ENCODE results near the gene SFI1. TPM values are rescaled to one million over a fixed set of nuclear protein-coding genes. Genes with fewer than 3 reads are reported as not detected.
A peak's percentile ranks its signal among the peaks of the same experiment; 100 is the strongest.

Gene SFI1
- total and polyA plus RNA-seq, 2 donors (not counting 1 experiment from before 2014, with no cell fraction given): 80.2 to 182 TPM

DNA sequence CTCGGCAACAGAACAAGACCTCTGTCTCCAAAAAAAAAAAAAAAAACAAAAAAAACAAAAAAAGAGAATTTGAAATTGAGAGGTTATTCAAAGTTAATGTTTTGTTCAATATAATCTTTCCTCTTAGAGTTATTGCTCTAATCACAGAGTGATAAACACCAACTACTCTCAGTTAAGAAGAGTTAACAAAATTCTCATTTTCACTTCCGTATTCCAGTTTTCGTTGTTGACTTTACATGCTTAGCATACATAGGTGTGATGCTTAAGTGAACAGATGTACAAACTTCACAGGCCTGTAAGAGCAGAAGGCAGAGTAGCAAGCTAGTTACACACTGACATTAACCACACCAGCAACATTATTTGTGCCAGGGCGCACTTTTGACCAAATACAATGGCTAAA lies 19.0 kb upstream of the SFI1 start:
- Histone ChIP-seq H3K79me2 (ENCODE audit: control insufficient read depth, insufficient read depth, low read length) (peaks cover 97% of the 10 kb centered on the region), H2AFZ (ENCODE audit: insufficient read depth, low read depth, low read length, poor library complexity, severe bottlenecking) (peak overlapping the region; percentile 24), H3K36me3 (replicated peaks in 1 of 2; ENCODE audit: control extremely low read depth in 1 of 2, control insufficient read depth in 1 of 2, extremely low read depth in 1 of 2, insufficient read depth in 2 of 2, low read length in 1 of 2) (peaks cover 2 to 35% of the 10 kb centered on the region in 2 experiments), H3K4me1 (ENCODE audit: control insufficient read depth in 2 of 2, insufficient read depth in 2 of 2, low read length in 2 of 2) (peaks cover 13 to 17% of the 10 kb centered on the region in 2 donors), H3K4me3 (ENCODE audit: control extremely low read depth in 1 of 5, extremely low read depth in 1 of 5, insufficient read depth in 1 of 5, low read depth in 2 of 5, low read length in 4 of 5) (no peak overlapping the region), H3K9me3 (ENCODE audit: control extremely low read depth in 1 of 3, control insufficient read depth in 2 of 3, insufficient read depth in 1 of 3, low read length in 2 of 3) (no peaks in the 10 kb centered on the region), H4K20me1 (ENCODE audit: control insufficient read depth, insufficient read depth, low read length, poor library complexity, severe bottlenecking) (peaks cover 33% of the 10 kb centered on the region), H3K9ac (ENCODE audit: low read length) (no peak overlapping the region), H3K27ac (ENCODE audit: low read length in 2 of 2) (peak overlapping the region; percentile 17 to 52), H3K4me2 (replicated peaks; ENCODE audit: low read depth, low read length, poor library complexity, severe bottlenecking) (peak overlapping the region; percentile 37), H3K27me3 (replicated peaks in 1 of 4; ENCODE audit: control extremely low read depth in 1 of 4, control insufficient read depth in 3 of 4, insufficient read depth in 4 of 4, low read length in 3 of 4) (no peaks in the 10 kb centered on the region)
- DNase-seq (peak; percentile 64), ATAC-seq (ENCODE audit: low read depth) (peak; percentile 90)
- Mint-ChIP-seq H3K27ac (peak overlapping the region; percentile 79), H3K27me3 (no peaks in the 10 kb centered on the region), H3K4me1 (peaks cover 19% of the 10 kb centered on the region), H3K9me3 (ENCODE audit: insufficient read depth) (no peaks in the 10 kb centered on the region), H3K4me3 (peak overlapping the region; percentile 44)
- POLR2A ChIA-PET: interaction anchor here (0.6 to 1.6 kb wide), 3 partner anchors 11 to 470 kb away, joined by 3 to 9 read pairs (median 5); no protein-coding TSS in a partner anchor
- CTCF ChIA-PET: interaction anchor here (0.6 to 2.0 kb wide), 7 partner anchors 11 to 315 kb away, joined by 3 to 8 read pairs (median 3); no protein-coding TSS in a partner anchor
- intact Hi-C loops (cut with micrococcal nuclease): loop anchor here (1.0 to 10.0 kb wide), 3 partner anchors 12 to 47 kb away; partner anchors contain the start of genes EIF4ENIF1 and SFI1
- TF ChIP-seq, protein P1, sequence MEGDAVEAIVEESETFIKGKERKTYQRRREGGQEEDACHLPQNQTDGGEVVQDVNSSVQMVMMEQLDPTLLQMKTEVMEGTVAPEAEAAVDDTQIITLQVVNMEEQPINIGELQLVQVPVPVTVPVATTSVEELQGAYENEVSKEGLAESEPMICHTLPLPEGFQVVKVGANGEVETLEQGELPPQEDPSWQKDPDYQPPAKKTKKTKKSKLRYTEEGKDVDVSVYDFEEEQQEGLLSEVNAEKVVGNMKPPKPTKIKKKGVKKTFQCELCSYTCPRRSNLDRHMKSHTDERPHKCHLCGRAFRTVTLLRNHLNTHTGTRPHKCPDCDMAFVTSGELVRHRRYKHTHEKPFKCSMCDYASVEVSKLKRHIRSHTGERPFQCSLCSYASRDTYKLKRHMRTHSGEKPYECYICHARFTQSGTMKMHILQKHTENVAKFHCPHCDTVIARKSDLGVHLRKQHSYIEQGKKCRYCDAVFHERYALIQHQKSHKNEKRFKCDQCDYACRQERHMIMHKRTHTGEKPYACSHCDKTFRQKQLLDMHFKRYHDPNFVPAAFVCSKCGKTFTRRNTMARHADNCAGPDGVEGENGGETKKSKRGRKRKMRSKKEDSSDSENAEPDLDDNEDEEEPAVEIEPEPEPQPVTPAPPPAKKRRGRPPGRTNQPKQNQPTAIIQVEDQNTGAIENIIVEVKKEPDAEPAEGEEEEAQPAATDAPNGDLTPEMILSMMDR (IDR thresholded peaks at IDR 0.05): no peak
- TF ChIP-seq EZH2 (IDR thresholded peaks at IDR 0.05; ENCODE audit: borderline replicate concordance, insufficient read depth, low read depth, low read length, poor library complexity, severe bottlenecking): no peak
- WGBS (ENCODE audit: insufficient coverage): no CpG with 5 or more reads among the region's 4 CpGs

DNA sequence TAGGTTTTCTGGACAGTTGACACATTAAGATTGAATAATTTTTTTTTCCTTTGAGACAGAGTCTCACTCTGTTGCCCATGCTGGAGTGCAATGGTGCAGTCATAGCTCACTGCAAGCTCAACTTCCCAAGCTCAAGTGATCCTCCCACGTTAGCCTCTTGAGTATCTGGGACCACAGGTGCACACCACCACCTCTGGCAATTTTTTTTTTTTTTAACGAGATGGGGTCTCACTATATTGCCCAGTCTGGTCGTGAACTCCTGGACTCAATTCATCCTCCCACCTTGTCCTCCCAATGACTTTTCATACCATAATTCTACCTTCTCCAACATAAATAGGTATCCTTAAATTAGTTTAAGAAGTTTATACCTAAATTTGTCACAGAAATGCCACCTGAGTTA lies 15.2 kb upstream of the SFI1 start:
- POLR2A ChIA-PET: no interaction called here

More for the DNA sequence above, 15.2 kb upstream of the SFI1 start:
- H3K36me3 ChIP-seq (replicated peaks in 1 of 2; ENCODE audit: control extremely low read depth in 1 of 2, control insufficient read depth in 1 of 2, extremely low read depth in 1 of 2, insufficient read depth in 2 of 2, low read length in 1 of 2): peaks cover 2 to 51% of the 10 kb centered on the region in 2 experiments
- CTCF ChIA-PET: interaction anchor here (0.6 kb wide), 1 partner anchor 87 kb away, joined by 3 read pairs; no protein-coding TSS in a partner anchor
- intact Hi-C loops (cut with micrococcal nuclease): no loop called here
- H3K27me3 ChIP-seq (replicated peaks in 1 of 4; ENCODE audit: control extremely low read depth in 1 of 4, control insufficient read depth in 3 of 4, insufficient read depth in 4 of 4, low read length in 3 of 4): no peaks in the 10 kb centered on the region
- H3K9me3 ChIP-seq (ENCODE audit: control extremely low read depth in 1 of 3, control insufficient read depth in 2 of 3, insufficient read depth in 1 of 3, low read length in 2 of 3): no peaks in the 10 kb centered on the region
- Mint-ChIP-seq H3K27me3 (no peaks in the 10 kb centered on the region), H3K4me1 (peaks cover 31% of the 10 kb centered on the region), H3K27ac (no peak overlapping the region), H3K4me3 (no peak overlapping the region), H3K9me3 (ENCODE audit: insufficient read depth) (no peaks in the 10 kb centered on the region)
- no peak overlapping the region for H2AFZ ChIP-seq (ENCODE audit: insufficient read depth, low read depth, low read length, poor library complexity, severe bottlenecking)
- no peak for TF ChIP-seq EZH2 (IDR thresholded peaks at IDR 0.05; ENCODE audit: borderline replicate concordance, insufficient read depth, low read depth, low read length, poor library complexity, severe bottlenecking)
- TF ChIP-seq, protein P1 (IDR thresholded peaks at IDR 0.05): no peak
- H3K4me3 ChIP-seq (ENCODE audit: control extremely low read depth in 1 of 5, extremely low read depth in 1 of 5, insufficient read depth in 1 of 5, low read depth in 2 of 5, low read length in 4 of 5): no peak overlapping the region
- H3K4me1 ChIP-seq (ENCODE audit: control insufficient read depth in 2 of 2, insufficient read depth in 2 of 2, low read length in 2 of 2): peaks cover 13 to 17% of the 10 kb centered on the region in 2 donors
- no peak overlapping the region for H3K4me2 ChIP-seq (replicated peaks; ENCODE audit: low read depth, low read length, poor library complexity, severe bottlenecking)
- no peak for DNase-seq
- no peak overlapping the region for H3K9ac ChIP-seq (ENCODE audit: low read length)
- H4K20me1 ChIP-seq (ENCODE audit: control insufficient read depth, insufficient read depth, low read length, poor library complexity, severe bottlenecking): peaks cover 10% of the 10 kb centered on the region
- peaks cover 94% of the 10 kb centered on the region for H3K79me2 ChIP-seq (ENCODE audit: control insufficient read depth, insufficient read depth, low read length)
- ATAC-seq (ENCODE audit: low read depth): no peak
- 80% methylated on average over 1 of the region's 3 CpGs for WGBS (ENCODE audit: insufficient coverage)
- no peak overlapping the region for H3K27ac ChIP-seq (ENCODE audit: low read length in 2 of 2)

All from B cell (primary cell).